Astrocyte (in vitro differentiated cells and primary cell): ENCODE data around the gene DPF3.

Experiments used
- EZH2 ChIP-seq: IDR thresholded peaks from 2 replicates; pipeline ENCODE4 v1.6.1; 2012; ENCODE audit warnings: mild to moderate bottlenecking, low read length, inconsistent platforms; ENCODE audit not compliant: insufficient read depth
- TF ChIP-seq, protein P1 (sequence below): IDR thresholded peaks from 2 replicates; pipeline ENCODE4 v1.5.1; 2011; ENCODE audit warnings: low read depth, mild to moderate bottlenecking, inconsistent platforms, low read length, moderate library complexity; ENCODE audit not compliant: insufficient read depth

DNA sequence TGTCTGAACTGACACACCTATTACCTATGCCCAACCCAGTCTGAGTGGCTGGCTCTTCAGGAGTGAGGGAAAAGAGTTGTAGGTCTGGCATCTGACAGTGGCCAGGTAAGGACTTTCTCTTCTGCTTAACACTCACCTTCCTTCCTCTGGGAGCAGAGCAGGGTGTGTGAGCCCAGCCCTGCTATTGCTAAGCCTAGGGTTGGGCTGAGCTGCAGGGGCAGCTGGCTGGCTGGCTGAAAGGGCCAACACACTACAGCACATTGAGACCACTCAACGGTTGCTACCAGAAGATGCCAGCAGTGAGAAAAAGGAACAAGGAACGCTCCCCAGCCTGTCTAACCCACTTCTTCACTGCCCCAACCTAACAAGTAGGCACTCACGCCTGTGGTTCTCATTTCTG is 201.2 kb downstream of the DPF3 start:
- TF ChIP-seq, protein P1, sequence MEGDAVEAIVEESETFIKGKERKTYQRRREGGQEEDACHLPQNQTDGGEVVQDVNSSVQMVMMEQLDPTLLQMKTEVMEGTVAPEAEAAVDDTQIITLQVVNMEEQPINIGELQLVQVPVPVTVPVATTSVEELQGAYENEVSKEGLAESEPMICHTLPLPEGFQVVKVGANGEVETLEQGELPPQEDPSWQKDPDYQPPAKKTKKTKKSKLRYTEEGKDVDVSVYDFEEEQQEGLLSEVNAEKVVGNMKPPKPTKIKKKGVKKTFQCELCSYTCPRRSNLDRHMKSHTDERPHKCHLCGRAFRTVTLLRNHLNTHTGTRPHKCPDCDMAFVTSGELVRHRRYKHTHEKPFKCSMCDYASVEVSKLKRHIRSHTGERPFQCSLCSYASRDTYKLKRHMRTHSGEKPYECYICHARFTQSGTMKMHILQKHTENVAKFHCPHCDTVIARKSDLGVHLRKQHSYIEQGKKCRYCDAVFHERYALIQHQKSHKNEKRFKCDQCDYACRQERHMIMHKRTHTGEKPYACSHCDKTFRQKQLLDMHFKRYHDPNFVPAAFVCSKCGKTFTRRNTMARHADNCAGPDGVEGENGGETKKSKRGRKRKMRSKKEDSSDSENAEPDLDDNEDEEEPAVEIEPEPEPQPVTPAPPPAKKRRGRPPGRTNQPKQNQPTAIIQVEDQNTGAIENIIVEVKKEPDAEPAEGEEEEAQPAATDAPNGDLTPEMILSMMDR, result no peak
- no peak for TF ChIP-seq EZH2
